LNCaP clone FGC (cell line): ENCODE measurements around the gene SYT6.

Experiments
- DNase-seq: peaks from one replicate; pipeline ENCODE4 v3.0.0-alpha.2; 2011; ENCODE audit warnings: low read depth
- H3K4me3 ChIP-seq: 2 replicates; pipeline ENCODE4 v1.5.1; 2011; ENCODE audit warnings: mild to moderate bottlenecking, low read depth, low read length, control low read depth
- CTCF ChIP-seq: IDR thresholded peaks from 2 replicates; pipeline ENCODE4 v1.5.1; 2012; ENCODE audit warnings: mild to moderate bottlenecking; ENCODE audit not compliant: control insufficient read depth, insufficient read depth; ENCODE audit errors: extremely low read depth

The SYT6 gene

GRCh38 chr1:114094363-114094634, 59.4 kb downstream of the SYT6 start:
- no peak for DNase-seq
- no peak for TF ChIP-seq CTCF
- no peak overlapping the region for H3K4me3 ChIP-seq

GRCh38 chr1:114093624-114094362, 59.9 kb downstream of the SYT6 start:
- DNase-seq: peak; percentile 25
- TF ChIP-seq CTCF: no peak
- H3K4me3 ChIP-seq: no peak overlapping the region

- TF ChIP-seq CTCF: no peak
- DNase-seq: no peak
- no peak overlapping the region for H3K4me3 ChIP-seq
These were observed 61.2 kb downstream of the SYT6 start for GRCh38 chr1:114092186-114093062.

- DNase-seq: no peak
- no peak for TF ChIP-seq CTCF
- no peak overlapping the region for H3K4me3 ChIP-seq
These were observed 62.0 kb downstream of the SYT6 start for GRCh38 chr1:114091711-114092110.

- H3K4me3 ChIP-seq: no peak overlapping the region
- no peak for TF ChIP-seq CTCF
- no peak for DNase-seq
These were observed 62.7 kb downstream of the SYT6 start for GRCh38 chr1:114090738-114091505.

- no peak for DNase-seq
- no peak for TF ChIP-seq CTCF
These were observed 64.0 kb downstream of the SYT6 start for GRCh38 chr1:114089502-114090138.

More at GRCh38 chr1:114089502-114090138, 64.0 kb downstream of the SYT6 start:
- no peak overlapping the region for H3K4me3 ChIP-seq
